ENCODE data around the gene LIX1. TPM values are rescaled to one million over a fixed set of nuclear protein-coding genes. Genes with fewer than 3 reads are reported as not detected.

LIX1 gene
- total and polyA plus RNA-seq, 2 of the 8 experiments (the other 6 are each of a cell fraction or from before 2014, with no cell fraction given): 0.26 to 0.45 TPM

- Histone ChIP-seq H3K56ac (replicated peaks; ENCODE audit: insufficient read length, low read depth, low read length) (no peak overlapping the region), H3K9ac (replicated peaks in 1 of 4; ENCODE audit: extremely low read depth in 1 of 4, low read depth in 3 of 4, low read length in 3 of 4) (no peak overlapping the region), H4K20me1 (replicated peaks in 1 of 2; ENCODE audit: control insufficient read depth in 1 of 2, insufficient read depth in 2 of 2, low read length in 2 of 2) (no peaks in the 10 kb centered on the region), H3K18ac (ENCODE audit: extremely low read depth, low read length) (no peak overlapping the region), H2AFZ (ENCODE audit: low read length) (no peak overlapping the region), H3K79me2 (ENCODE audit: control insufficient read depth in 1 of 2, insufficient read depth in 2 of 2, low read length in 2 of 2) (no peaks in the 10 kb centered on the region), H3K23ac (ENCODE audit: insufficient read length) (no peak overlapping the region), H3K23me2 (ENCODE audit: low read depth, low read length) (no peaks in the 10 kb centered on the region), H3K36me3 (ENCODE audit: control insufficient read depth in 2 of 4, insufficient read depth in 4 of 4, low read length in 3 of 4) (no peaks in the 10 kb centered on the region; a peak in 1 of 8 replicates), H3K4me3 (ENCODE audit: extremely low read depth in 1 of 4, insufficient read depth in 2 of 4, low read depth in 3 of 4, low read length in 4 of 4) (no peak overlapping the region), H3K14ac (ENCODE audit: insufficient read length) (no peak overlapping the region), H4K91ac (replicated peaks; ENCODE audit: insufficient read length, low read length) (no peak overlapping the region), H3K4ac (replicated peaks; ENCODE audit: insufficient read length, low read depth, low read length) (no peak overlapping the region), H3K9me3 (ENCODE audit: insufficient read depth in 2 of 2, low read depth in 1 of 2, low read length in 1 of 2) (no peaks in the 10 kb centered on the region), H4K5ac (ENCODE audit: insufficient read length, low read depth, low read length) (no peak overlapping the region), H2BK15ac (ENCODE audit: low read length) (no peak overlapping the region), H4K8ac (ENCODE audit: extremely low read depth, insufficient read depth, low read length) (no peak overlapping the region), H2AK5ac (ENCODE audit: low read depth, low read length) (no peak overlapping the region), H3K4me2 (ENCODE audit: insufficient read depth in 1 of 2, low read depth in 2 of 2, low read length in 2 of 2) (no peak overlapping the region), H3K27me3 (replicated peaks in 1 of 4; ENCODE audit: control insufficient read depth in 3 of 4, extremely low read depth in 1 of 4, insufficient read depth in 3 of 4, low read length in 3 of 4) (no peaks in the 10 kb centered on the region), H3K79me1 (ENCODE audit: low read depth, low read length) (no peaks in the 10 kb centered on the region), H2BK12ac (ENCODE audit: low read depth, low read length) (no peak overlapping the region), H2BK120ac (replicated peaks; ENCODE audit: low read depth, low read length) (no peak overlapping the region), H2BK20ac (ENCODE audit: low read length) (no peak overlapping the region), H2BK5ac (ENCODE audit: low read depth, low read length) (no peak overlapping the region), H3K27ac (ENCODE audit: low read depth, low read length) (no peak overlapping the region), H3K4me1 (replicated peaks in 1 of 4; ENCODE audit: control insufficient read depth in 3 of 4, insufficient read depth in 4 of 4, low read length in 3 of 4) (no peaks in the 10 kb centered on the region)
- WGBS, 2 experiments (ENCODE audit: extremely low coverage in 1 of 2, insufficient coverage in 1 of 2, insufficient read length in 1 of 2, insufficient replicate concordance in 2 of 2, low coverage in 1 of 2, low lambda C conversion rate in 2 of 2, missing lambda C conversion rate in 1 of 2): 95% methylated on average over 2 of the region's 2 CpGs; no CpG with 5 or more reads in 1 of the 2 experiments
- ChIA-PET CTCF (ENCODE audit: partially characterized antibody) (interaction anchor here (1.3 kb wide), 1 partner anchor 24 kb away, joined by 5 read pairs; no protein-coding TSS in a partner anchor), POLR2A (ENCODE audit: partially characterized antibody) (interaction anchor here (0.6 kb wide), 1 partner anchor 1795 kb away, joined by 4 read pairs; no protein-coding TSS in a partner anchor)
- DNase-seq (ENCODE audit: low read depth in 1 of 2, low spot score in 2 of 2): no peak
- FAIRE-seq: no peak
- TF ChIP-seq EGR1 (IDR thresholded peaks at IDR 0.05; ENCODE audit: borderline replicate concordance, low read depth, low read length) (no peak), ATF3 (IDR thresholded peaks at IDR 0.05; ENCODE audit: insufficient read depth, low read depth, low read length) (no peak), KDM1A (IDR thresholded peaks at IDR 0.05; ENCODE audit: borderline replicate concordance, low read length) (no peak), SP4 (IDR thresholded peaks at IDR 0.05; ENCODE audit: low read length) (no peak), NRF1 (IDR thresholded peaks at IDR 0.05; ENCODE audit: low read depth, low read length) (no peak), KDM5A (IDR thresholded peaks at IDR 0.05; ENCODE audit: low read length) (no peak), SRF (IDR thresholded peaks at IDR 0.05; ENCODE audit: low read depth, low read length) (no peak), RBBP5 (IDR thresholded peaks at IDR 0.05; ENCODE audit: borderline replicate concordance, low read depth, low read length) (no peak), EP300 (IDR thresholded peaks at IDR 0.05; ENCODE audit: borderline replicate concordance in 1 of 2, low read depth in 2 of 2, low read length in 2 of 2) (no peak), USF2 (IDR thresholded peaks at IDR 0.05; ENCODE audit: low read length) (no peak), FOSL1 (IDR thresholded peaks at IDR 0.05; ENCODE audit: insufficient read depth, low read depth, low read length) (no peak)
Measured at GRCh38 chr5:97118261-97119006, 24.0 kb downstream of the LIX1 start.
